Measurements from ENCODE around the gene KCNH1. TPM values are rescaled to one million over a fixed set of nuclear protein-coding genes. Genes with fewer than 3 reads are reported as not detected.

Gene KCNH1
- total RNA-seq, result not detected in 2 replicates

GRCh38 chr1:211133836-211134669 lies at the start of gene KCNH1:
Gene KCNH1, minus strand, starts transcription at chr1:211134148. Its CDS starts 203 bp downstream, at chr1:211133945.

Other genes with a start within 250 kb of the KCNH1 start
- 6.5 and 9.4 TPM in 2 replicates for gene RCOR3, start 125.2 kb upstream of the KCNH1 start, total RNA-seq
- gene TRAF5, start 192.7 kb upstream of the KCNH1 start, total RNA-seq, result 2.2 and 2.6 TPM in 2 replicates

All from hair follicular keratinocyte (primary cell).